Glomerular visceral epithelial cell (primary cell): Measurements from ENCODE around the gene SNCG.
"Not testable (repeated sequence)": the region's sequence is repeated elsewhere in the genome, so short reads cannot be mapped to it uniquely, and the experiment has no call there.

Experiments used
- DNase-seq: peaks from one replicate; pipeline ENCODE4 v3.0.0-alpha.2; 2016; ENCODE audit errors: extremely low spot score

Gene SNCG

GRCh38 chr10:86944907-86945306 lies 13.5 kb upstream of the SNCG start:
- DNase-seq = no peak

- no peak for DNase-seq
Observed at GRCh38 chr10:86945361-86946212, 12.8 kb upstream of the SNCG start.

DNA sequence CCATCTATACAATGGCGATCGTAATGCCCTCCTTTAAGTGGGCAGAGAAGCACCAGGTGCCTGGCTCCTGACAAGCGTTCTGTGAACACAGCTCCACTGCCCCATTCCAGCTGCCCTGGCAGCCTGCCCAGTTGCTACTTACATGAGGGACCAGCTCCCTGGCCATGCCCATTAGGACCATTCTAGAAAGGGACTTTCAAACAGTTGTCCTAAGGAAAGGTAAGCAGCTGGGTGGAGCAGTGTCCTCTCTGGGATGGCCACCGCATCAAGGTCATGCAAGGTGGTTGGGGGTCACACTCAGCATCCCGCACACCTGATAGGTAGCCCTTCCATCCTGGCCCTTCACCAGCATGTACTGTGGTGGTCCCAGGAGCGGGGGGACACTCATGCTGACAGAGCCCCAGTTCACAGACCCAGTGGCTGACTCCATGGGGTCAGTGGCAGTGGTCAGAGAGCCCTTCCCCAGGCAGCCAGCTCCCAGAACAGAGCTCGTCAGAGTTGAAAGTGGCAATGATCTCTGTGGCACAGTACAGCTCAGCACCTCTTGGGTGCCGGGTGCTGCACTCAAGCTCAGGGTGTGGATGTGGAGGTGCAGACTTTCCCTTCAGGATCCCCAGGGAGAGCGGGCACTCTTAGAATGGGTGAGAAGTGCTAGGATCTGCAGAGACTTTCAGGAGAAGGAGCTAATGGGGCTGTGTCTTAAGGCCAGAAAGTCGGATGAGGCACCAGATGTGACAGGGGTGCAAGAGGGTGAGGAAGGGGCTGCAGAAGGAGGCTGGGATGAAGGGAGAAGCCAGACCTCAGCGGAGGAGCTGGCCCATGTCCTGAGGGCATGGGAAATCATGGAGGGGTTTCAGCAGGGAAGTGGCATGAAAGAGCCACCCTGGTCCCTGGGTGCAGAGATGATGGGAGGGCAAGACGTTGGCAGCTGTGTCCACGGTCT lies 11.9 kb upstream of the SNCG start:
- no peak for DNase-seq

DNA sequence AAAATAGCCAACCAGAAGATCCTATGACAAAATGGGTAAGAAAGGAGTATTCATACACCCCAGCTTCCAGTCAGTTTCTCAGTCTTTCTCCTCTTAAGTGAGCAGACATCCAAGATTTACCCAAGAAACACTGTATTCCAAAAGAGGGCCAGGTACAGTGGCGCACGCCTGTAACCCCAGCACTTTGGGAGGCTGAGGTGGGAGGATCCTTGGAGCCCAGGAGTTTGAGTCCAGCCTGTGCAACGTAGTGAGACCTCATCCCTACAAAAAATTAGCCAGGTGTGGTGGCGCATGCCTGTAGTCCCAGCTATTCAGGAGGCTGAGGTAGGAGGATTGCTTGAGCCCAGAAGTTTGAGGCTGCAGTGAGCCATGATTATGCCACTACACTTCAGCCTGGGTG lies 10.6 kb upstream of the SNCG start:
- DNase-seq = not testable (repeated sequence)

DNA sequence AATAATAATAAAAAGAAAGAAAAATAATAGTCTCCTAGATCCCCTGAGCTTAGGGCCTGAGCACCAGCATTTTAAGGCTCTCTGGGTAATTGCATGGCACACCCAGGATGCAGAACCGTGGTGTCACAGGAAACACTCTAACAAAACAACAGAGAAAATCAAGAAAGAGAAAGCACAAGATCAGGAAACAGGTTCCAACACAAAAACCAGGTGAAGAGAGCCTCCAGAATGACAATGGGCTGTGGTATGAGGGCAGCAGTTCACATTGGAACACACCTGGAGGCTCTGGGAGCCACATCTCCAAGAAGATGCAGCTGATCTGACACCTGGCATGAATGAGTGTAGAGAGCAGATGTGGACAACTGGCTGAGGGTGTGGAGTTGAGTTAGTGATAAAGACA lies 8.1 kb upstream of the SNCG start:
- no peak for DNase-seq

DNA sequence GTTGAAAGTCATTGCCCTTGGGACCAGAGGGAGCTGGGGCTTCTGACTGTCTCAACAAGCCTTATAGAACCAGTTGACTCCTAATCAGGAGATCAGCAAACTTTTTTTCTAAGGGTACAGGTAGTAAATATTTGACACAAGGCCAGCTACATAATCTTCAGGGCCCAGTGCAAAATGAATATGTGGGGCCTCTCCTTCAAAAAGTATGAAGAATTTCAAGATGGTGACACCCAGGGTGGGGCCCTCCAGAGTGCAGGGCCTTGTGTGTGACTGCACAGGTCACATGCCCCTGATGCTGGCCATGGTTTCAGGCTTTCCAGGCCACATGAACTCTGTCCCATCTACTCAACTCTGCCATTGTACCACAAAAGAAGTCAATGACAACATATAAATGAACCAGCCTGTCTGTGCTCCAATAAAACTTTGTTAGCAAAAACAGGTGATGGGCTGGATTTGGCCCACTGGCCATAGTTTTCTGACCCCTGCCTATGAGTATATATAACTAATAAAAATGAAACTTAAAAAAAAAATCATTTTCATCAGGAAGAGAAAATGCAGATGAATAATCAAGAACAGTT lies 7.1 kb upstream of the SNCG start:
- no peak for DNase-seq

- DNase-seq = no peak
Observed at GRCh38 chr10:86952106-86952505, 6.3 kb upstream of the SNCG start.

DNA sequence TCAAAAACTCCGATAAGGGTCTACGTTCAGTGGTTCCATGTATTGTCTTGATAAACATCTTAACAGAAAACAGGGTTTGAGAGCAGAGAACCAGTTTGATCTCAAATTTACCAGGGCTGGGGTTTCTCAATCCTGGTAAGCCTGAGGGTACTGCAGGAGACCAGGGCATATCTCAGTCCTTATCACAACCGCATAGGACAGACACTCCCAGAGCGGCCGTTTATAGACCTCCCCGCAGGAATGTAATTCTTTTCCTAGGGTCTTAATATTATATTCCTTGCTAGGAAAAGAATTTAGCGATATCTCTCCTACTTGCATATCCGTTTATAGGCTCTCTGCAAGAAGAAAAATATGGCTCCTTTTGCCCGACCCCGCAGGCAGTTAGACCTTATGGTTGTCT lies 5.7 kb upstream of the SNCG start:
- DNase-seq = not testable (repeated sequence)

DNA sequence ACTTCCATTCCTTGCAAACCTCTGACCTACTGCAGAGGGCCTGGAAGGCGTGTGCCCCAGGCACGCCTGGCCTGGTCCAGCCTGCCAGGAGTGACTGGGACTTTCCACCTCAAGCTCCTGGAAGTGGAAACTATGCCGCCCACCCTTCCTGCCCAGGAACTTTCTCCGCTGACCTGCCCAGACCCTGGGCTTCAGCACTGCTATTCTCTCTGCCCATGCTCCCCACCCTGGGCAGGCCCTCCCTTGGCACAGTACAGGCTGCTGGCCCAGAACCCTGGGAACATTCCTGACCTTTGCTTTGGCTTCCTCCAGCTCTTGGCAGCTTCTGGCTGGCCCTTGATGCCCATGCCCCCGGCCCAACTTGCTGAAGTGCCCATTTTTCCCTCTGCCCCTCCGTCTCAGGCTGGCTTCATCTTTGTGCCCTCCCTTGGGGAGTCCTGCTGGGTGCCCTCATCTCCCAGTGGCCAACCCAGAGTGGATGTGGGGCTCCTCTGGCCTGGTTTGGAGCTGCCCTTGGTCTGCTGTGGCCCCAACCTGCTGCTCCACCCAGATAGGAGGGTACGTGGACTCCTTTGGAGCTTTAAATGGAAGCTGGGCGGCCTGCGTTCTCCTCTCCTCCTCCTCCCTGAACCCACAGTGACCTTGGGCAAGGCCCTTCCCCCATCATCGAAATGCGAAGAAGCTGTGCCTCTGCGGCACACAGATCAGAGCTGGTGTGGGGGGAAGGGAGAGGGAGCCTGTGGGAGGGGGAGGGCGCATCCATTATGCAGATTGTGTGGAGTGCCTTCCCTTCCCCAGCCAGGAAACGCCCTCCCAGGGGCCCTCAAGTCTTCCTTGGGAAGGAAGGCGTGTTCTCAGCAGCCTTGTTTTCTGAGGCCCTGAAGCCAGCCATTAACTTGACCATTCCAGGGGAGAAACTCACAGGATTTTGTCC lies 4.4 kb upstream of the SNCG start:
- no peak for DNase-seq

- no peak for DNase-seq
Observed at GRCh38 chr10:86954681-86955500, 3.5 kb upstream of the SNCG start.

GRCh38 chr10:86955501-86956194 lies 2.8 kb upstream of the SNCG start:
- no peak for DNase-seq

GRCh38 chr10:86956195-86956847 lies 2.1 kb upstream of the SNCG start:
- no peak for DNase-seq

GRCh38 chr10:86956848-86957448 lies 1.5 kb upstream of the SNCG start:
- DNase-seq = no peak

DNA sequence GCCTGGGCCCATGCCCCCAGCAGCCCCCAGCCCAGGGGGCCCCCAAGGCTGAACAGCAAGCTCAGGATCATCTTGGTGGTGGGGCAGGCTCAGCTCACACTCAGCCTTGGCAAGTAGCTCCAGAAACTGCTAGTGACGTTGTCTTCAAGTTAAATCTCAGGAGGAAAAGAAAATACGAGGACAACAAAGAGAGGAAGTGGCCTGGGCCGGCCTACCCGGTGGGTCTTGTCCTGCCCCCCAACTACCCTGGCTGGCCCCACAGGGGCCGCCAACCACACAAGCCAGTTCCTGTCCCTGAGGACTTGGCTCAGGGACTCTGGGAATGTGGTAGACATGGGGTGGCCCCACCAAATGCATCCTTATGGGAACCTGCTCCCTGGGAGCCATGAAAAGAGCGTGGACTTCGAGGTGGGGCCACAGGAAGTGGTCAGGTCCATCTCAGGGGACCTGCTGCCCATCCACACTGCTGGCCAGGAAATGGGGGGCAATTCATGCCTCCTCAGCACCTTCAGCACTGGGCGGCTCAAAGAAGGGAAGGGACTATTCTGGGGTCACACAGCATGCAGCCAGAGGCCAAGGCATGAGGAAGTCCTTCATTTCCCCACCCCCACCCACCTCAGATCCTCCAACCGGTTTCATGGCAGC lies 806 bp upstream of the SNCG start, which contains the start of gene MMRN2:
Gene MMRN2, minus strand, starts transcription at position 145 of the 645 bp plus-strand sequence. Its CDS starts 74 bp downstream, at position 71.
- DNase-seq = no peak

DNA sequence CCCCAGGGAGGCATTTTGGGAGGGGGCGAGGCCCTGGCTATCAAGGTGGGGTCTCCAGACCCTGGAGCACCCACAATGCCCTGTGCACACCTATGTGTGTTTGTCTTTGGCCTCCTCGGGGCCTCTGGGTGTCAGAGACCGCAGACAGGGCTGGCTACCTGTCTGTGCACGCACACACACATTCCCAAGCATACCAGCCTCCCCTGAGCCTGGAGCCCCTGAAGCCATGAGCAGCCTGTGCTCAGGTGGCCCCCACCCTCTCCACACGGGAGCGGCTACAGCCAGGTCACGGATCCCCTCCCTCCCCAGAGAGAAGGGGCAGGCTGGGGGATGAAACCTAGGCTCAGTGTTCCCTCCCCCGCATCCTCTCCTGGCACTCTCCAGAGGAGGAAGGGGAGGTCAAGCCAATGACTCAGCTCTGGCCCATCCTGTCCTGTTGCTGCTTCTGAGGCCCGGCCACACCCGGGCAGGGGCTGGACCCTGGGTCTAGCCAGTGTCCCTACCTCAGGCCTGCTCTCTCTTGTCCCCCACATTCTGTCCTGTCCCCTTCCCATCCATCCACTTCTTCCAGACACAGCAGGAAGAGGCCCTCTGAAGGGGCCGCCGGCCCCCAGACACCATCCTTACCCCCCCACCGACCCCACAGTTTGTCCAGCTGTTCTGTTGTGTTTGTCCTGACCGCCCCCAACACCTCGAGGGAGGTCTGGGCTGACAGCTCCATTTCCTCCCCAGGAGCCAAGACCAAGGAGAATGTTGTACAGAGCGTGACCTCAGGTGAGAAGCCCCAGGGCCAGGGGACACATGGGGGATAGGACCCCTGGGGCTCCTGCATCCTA lies 720 bp downstream of the SNCG start:
- DNase-seq = peak; percentile 58

DNA sequence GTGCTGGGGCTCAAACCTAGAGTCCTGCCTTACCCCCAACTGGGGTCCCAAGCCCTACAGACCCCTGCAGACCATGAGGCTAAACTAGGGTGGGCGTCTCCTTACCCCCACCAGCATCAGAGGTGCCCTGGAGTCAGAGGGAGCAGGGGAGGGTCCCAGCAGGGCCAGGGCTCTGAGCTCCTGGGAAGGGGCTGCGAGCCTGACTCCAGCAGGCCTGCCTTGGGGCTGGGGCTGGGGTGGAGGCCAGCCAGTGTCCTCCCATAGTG lies 1.3 kb downstream of the SNCG start:
- no peak for DNase-seq
